Neutrophil (primary cell): ENCODE results near the gene MAZ.

Source experiments
- H3K27ac ChIP-seq: fragments of 200-600 bp; sonication (generic); 2 replicates; pipeline ENCODE4 v1.5.1; 2016; ENCODE audit warnings: mild to moderate bottlenecking, moderate library complexity
- H3K27me3 ChIP-seq: fragments of 200-600 bp; sonication (generic); 2 replicates; pipeline ENCODE4 v1.6.0; 2016; ENCODE audit warnings: mild to moderate bottlenecking
- H3K36me3 ChIP-seq: fragments of 200-600 bp; sonication (generic); 2 replicates; pipeline ENCODE4 v1.5.1; 2017
- H3K4me1 ChIP-seq, 2 experiments: fragments of 200-600 bp in 1 of 2; sonication (generic) in 1 of 2; 1 replicate in 1 of 2; 2 replicates in 1 of 2; pipeline versions ENCODE4 v1.5.1 to v1.6.1; 2013 to 2016; ENCODE audit warnings: low read depth in 1 of 2, low read length in 1 of 2, mild to moderate bottlenecking in 1 of 2, moderate library complexity in 1 of 2; ENCODE audit not compliant: control insufficient read depth in 1 of 2, insufficient read depth in 1 of 2
- H3K4me3 ChIP-seq, 2 experiments: fragments of 200-600 bp in 1 of 2; sonication (generic) in 1 of 2; 1 replicate in 1 of 2; 2 replicates in 1 of 2; pipeline ENCODE4 v1.5.1; 2013 to 2016; ENCODE audit warnings: low read depth in 1 of 2, low read length in 1 of 2, mild to moderate bottlenecking in 1 of 2, moderate library complexity in 1 of 2
- H3K9me3 ChIP-seq: fragments of 200-600 bp; sonication (generic); 2 replicates; pipeline ENCODE4 v1.5.1; 2016
- CTCF ChIP-seq: fragments of 200-600 bp; sonication (generic); IDR thresholded peaks from 2 replicates; pipeline ENCODE4 v1.5.1; 2016; ENCODE audit warnings: antibody characterized with exemption

The MAZ gene

GRCh38 chr16:29858149-29858849 lies 52.0 kb downstream of the MAZ start:
- Histone ChIP-seq H3K36me3 (peaks cover 33% of the 10 kb centered on the region), H3K27me3 (no peaks in the 10 kb centered on the region), H3K4me3 (no peak overlapping the region), H3K27ac (no peak overlapping the region), H3K4me1 (peaks cover 15 to 16% of the 10 kb centered on the region in 2 experiments), H3K9me3 (no peaks in the 10 kb centered on the region)
- no peak for TF ChIP-seq CTCF

GRCh38 chr16:29858974-29859373 lies 52.6 kb downstream of the MAZ start:
- no peak overlapping the region for H3K4me3 ChIP-seq
- TF ChIP-seq CTCF, result no peak
- peaks cover 21 to 22% of the 10 kb centered on the region in 2 experiments for H3K4me1 ChIP-seq
- H3K9me3 ChIP-seq, result no peaks in the 10 kb centered on the region
- H3K36me3 ChIP-seq, result peaks cover 33% of the 10 kb centered on the region
- no peaks in the 10 kb centered on the region for H3K27me3 ChIP-seq
- no peak overlapping the region for H3K27ac ChIP-seq

- Histone ChIP-seq H3K27ac (no peak overlapping the region), H3K27me3 (no peaks in the 10 kb centered on the region), H3K36me3 (peaks cover 33% of the 10 kb centered on the region), H3K4me1 (peaks cover 21 to 23% of the 10 kb centered on the region in 2 experiments), H3K4me3 (no peak overlapping the region), H3K9me3 (no peaks in the 10 kb centered on the region)
- TF ChIP-seq CTCF, result no peak
Observed at GRCh38 chr16:29860218-29860617, 53.9 kb downstream of the MAZ start.
